Parathyroid adenoma (tissue), 2 donors: ENCODE measurements around the gene C1orf116.

Source experiments
- H2AFZ ChIP-seq: fragments of 300-600 bp; sonication (generic); one replicate; pipeline ENCODE4 v1.7.0; 2017; ENCODE audit warnings: antibody characterized with exemption, mild to moderate bottlenecking
- H3K27ac ChIP-seq: fragments of 300-600 bp; sonication (generic); one replicate; pipeline ENCODE4 v1.7.0; 2017
- H3K27me3 ChIP-seq: fragments of 300-600 bp; sonication (generic); one replicate; pipeline ENCODE4 v1.7.0; 2017; ENCODE audit warnings: low read length; ENCODE audit not compliant: control insufficient read depth, insufficient read depth
- H3K36me3 ChIP-seq: fragments of 300-600 bp; sonication (generic); one replicate; pipeline ENCODE4 v1.7.0; 2017; ENCODE audit warnings: low read length; ENCODE audit not compliant: control insufficient read depth, insufficient read depth
- H3K4me1 ChIP-seq: fragments of 300-600 bp; sonication (generic); one replicate; pipeline ENCODE4 v1.7.0; 2017; ENCODE audit warnings: control low read depth
- H3K4me2 ChIP-seq: fragments of 300-600 bp; sonication (generic); one replicate; pipeline ENCODE4 v1.7.0; 2017; ENCODE audit warnings: low read length
- H3K4me3 ChIP-seq: fragments of 300-600 bp; sonication (generic); one replicate; pipeline ENCODE4 v1.7.0; 2017; ENCODE audit warnings: low read depth, low read length
- H3K79me2 ChIP-seq: fragments of 300-600 bp; sonication (generic); one replicate; pipeline ENCODE4 v1.7.0; 2017; ENCODE audit warnings: control low read depth
- H3K9ac ChIP-seq: fragments of 300-600 bp; sonication (generic); one replicate; pipeline ENCODE4 v1.7.0; 2017; ENCODE audit warnings: mild to moderate bottlenecking
- H3K9me3 ChIP-seq: fragments of 300-600 bp; sonication (generic); one replicate; pipeline ENCODE4 v1.7.0; 2017; ENCODE audit warnings: low read length; ENCODE audit not compliant: control insufficient read depth
- CTCF ChIP-seq: fragments of 300-600 bp; sonication (generic); IDR thresholded peaks from one replicate; pipeline ENCODE4 v1.7.0; 2017; ENCODE audit warnings: antibody characterized with exemption, mild to moderate bottlenecking
- donor health status: primary hyperparathyroidism.

The C1orf116 gene

GRCh38 chr1:207077470-207078377, 45.2 kb upstream of the C1orf116 start:
- no peaks in the 10 kb centered on the region for H3K36me3 ChIP-seq
- no peak overlapping the region for H3K27ac ChIP-seq
- no peaks in the 10 kb centered on the region for H3K27me3 ChIP-seq
- peak; percentile 76 for TF ChIP-seq CTCF
- no peak overlapping the region for H2AFZ ChIP-seq
- no peaks in the 10 kb centered on the region for H3K4me1 ChIP-seq
- no peak overlapping the region for H3K9ac ChIP-seq
- H3K79me2 ChIP-seq = no peaks in the 10 kb centered on the region
- no peak overlapping the region for H3K4me3 ChIP-seq
- no peak overlapping the region for H3K4me2 ChIP-seq
- H3K9me3 ChIP-seq = no peaks in the 10 kb centered on the region

DNA sequence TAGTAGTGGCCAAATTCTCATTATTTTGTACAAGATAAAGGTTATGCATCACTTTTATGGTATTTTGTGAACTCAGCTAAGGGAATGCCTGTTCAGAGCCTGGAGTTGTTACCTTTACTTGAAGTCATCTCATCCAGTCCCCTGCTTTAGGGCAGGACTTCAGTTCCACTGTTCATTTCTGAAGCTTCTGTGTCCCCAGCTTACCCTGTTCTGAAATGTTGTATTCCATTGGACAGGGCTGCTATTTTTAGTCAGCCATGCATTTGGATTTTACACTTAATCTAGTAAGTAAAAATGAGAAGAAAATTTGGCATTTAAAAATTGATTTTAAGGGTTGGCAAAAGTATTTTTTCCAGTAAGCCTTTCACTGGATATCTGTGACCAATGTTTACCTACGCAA, 44.5 kb upstream of the C1orf116 start:
- Histone ChIP-seq H3K9ac (no peak overlapping the region), H3K27me3 (no peaks in the 10 kb centered on the region), H3K79me2 (no peaks in the 10 kb centered on the region), H3K36me3 (no peaks in the 10 kb centered on the region), H3K4me1 (no peaks in the 10 kb centered on the region), H3K27ac (no peak overlapping the region), H3K4me2 (no peak overlapping the region), H3K4me3 (no peak overlapping the region), H3K9me3 (no peaks in the 10 kb centered on the region), H2AFZ (no peak overlapping the region)
- no peak for TF ChIP-seq CTCF

DNA sequence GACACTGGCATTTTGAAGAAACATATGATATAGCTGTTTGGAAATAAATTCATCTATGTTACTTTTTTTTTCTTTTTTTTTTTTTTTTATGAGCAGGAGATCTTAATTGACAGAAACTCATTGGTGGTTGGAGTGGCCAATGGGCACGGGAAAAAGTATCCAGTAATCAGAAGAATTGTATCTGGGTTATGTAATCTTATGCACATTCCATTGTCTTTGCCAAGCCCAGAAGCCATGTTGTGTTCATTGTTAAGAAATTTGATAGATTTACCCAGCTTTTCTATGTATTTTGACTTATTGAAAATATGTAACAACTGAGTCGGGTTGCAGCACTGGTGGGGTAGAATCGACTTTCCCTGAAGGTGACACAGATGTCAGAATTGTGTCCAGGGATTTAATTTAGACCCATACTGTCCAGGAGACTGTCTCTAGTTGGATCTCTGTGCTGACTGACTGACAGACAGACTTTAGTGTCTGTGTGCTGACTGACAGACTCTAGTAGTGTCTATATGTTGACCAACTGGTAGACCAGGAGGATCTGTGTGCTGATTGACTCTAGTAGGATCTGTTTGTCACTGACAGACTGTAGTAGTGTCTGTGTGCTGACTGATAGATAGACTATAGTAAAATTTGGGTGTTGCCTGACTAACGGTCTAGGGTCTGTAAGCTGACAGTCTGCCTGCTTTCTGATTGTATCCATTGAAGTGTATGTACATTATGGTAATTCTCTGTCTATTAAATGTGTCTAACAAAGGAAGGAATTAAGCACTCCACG, 43.8 kb upstream of the C1orf116 start:
- Histone ChIP-seq H3K9me3 (no peaks in the 10 kb centered on the region), H3K36me3 (no peaks in the 10 kb centered on the region), H3K27me3 (no peaks in the 10 kb centered on the region), H3K4me1 (no peaks in the 10 kb centered on the region), H2AFZ (no peak overlapping the region), H3K4me2 (no peak overlapping the region), H3K9ac (no peak overlapping the region), H3K27ac (no peak overlapping the region), H3K4me3 (no peak overlapping the region), H3K79me2 (no peaks in the 10 kb centered on the region)
- no peak for TF ChIP-seq CTCF

DNA sequence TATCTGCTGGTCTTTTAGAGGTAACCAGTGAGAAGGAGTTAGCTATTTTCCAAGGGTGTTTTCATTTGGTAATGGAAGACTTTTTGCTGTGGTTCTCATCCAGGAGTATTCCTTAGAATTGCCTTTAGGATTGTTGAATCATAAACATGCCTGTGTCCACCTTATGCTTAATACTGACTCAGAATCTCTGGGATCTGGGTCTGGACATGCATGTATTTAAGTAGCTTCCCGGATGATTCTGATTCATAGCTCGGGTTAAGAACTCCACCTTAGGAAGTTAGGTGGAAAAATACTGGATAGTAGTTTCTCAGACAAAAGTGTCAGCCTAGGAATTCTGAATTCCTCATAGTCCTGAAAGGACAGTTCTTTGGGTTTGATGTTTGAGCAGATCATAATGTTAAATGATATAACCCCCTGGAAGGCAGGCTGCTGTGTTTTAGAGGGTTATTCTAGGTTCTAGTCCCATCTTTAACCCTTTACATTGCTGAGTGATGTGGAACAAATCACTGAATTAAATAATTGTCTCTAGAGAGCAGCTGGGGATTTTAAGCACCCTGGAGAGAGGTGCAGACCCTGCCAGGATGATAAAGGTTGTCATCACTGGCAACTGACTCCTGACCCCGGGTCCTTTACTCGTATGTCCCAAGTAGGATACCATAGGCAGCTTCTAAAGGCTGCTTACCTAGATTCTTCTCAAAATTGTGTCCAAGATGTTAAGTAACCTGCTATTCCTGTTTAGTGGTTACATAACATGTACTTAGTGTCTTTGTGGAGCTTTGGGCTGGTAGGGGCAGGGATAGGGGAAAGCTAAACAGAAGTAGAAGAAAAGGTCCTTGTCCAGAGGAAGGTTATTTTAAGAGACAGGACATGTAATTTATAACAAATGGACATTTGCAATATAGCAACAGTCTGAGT, 41.6 kb upstream of the C1orf116 start:
- Histone ChIP-seq H3K27ac (no peak overlapping the region), H3K4me1 (no peaks in the 10 kb centered on the region)
- TF ChIP-seq CTCF = no peak

More for the DNA sequence above, 41.6 kb upstream of the C1orf116 start:
- Histone ChIP-seq H3K9me3 (no peaks in the 10 kb centered on the region), H3K4me3 (no peak overlapping the region), H3K79me2 (no peaks in the 10 kb centered on the region), H3K27me3 (no peaks in the 10 kb centered on the region), H3K4me2 (no peak overlapping the region), H2AFZ (no peak overlapping the region), H3K36me3 (no peaks in the 10 kb centered on the region), H3K9ac (no peak overlapping the region)
